GM12878 (cell line): ENCODE data around the gene PPP1R11. TPM values are rescaled to one million over a fixed set of nuclear protein-coding genes. Genes with fewer than 3 reads are reported as not detected.
A peak's percentile ranks its signal among the peaks of the same experiment; 100 is the strongest.

Experiments used
- CTCF ChIP-seq, 3 experiments: IDR thresholded peaks in 2 of 3; conservative IDR thresholded peaks in 1 of 3; 2 replicates each; pipeline ENCODE4 v1.5.1; 2011; ENCODE audit warnings: low read depth in 3 of 3, low read length in 3 of 3, mild to moderate bottlenecking in 3 of 3, control low read depth in 2 of 3, moderate library complexity in 2 of 3, inconsistent platforms in 1 of 3, mixed read lengths in 1 of 3; ENCODE audit not compliant: control insufficient read depth in 2 of 3, insufficient read depth in 1 of 3; ENCODE audit errors: extremely low read depth in 1 of 3
- HDGF ChIP-seq: fragments of 450-650 bp; IDR thresholded peaks from 2 replicates; pipeline ENCODE4 v1.6.1; 2016; ENCODE audit warnings: antibody characterized with exemption
- MLLT1 ChIP-seq: fragments of 450-650 bp; IDR thresholded peaks from 2 replicates; pipeline ENCODE4 v1.6.1; 2016; ENCODE audit warnings: mild to moderate bottlenecking
- polyA plus RNA-seq, 11 experiments: library from polyadenylated mRNA; depleted of rRNA in 4 of 11; unstranded in 6 of 11; stranded (reverse) in 5 of 11; fragments of >200 nt; fragmentation: Nextera tagmentation in 4 of 11; fragmentation: Illumina TruSeq in 1 of 11; extraction: Ambion mirVana in 4 of 11; extraction: Trizol in 1 of 11; gene quantifications; 1 replicate in 1 of 11; 2 replicates in 10 of 11; pipeline versions ENCODE4 v1.2.1 to v1.2.3, GENCODE V29; 2011 to 2016; ENCODE audit warnings: inconsistent platforms in 2 of 11, missing spikeins in 2 of 11, low read depth in 1 of 11
- total RNA-seq, 4 experiments: library from RNA; depleted of rRNA in 3 of 4; stranded (reverse); fragments of >200 nt in 3 of 4; fragmentation: Illumina TruSeq in 1 of 4; extraction: Trizol in 1 of 4; gene quantifications; 2 replicates each; pipeline versions ENCODE4 v1.2.1 to v1.2.3, GENCODE V29; 2013 to 2021
- TF ChIP-seq, protein P1 (sequence below): IDR thresholded peaks from 2 replicates; pipeline ENCODE4 v1.6.1; 2011; ENCODE audit warnings: borderline replicate concordance, low read depth, mild to moderate bottlenecking, moderate library complexity, low read length; ENCODE audit not compliant: insufficient read depth, poor library complexity, severe bottlenecking

Gene PPP1R11
- total and polyA plus RNA-seq, 10 of the 15 experiments (the other 5 are each of a cell fraction or from before 2014, with no cell fraction given) = 12.6 to 56.1 (median 33.5) TPM

DNA sequence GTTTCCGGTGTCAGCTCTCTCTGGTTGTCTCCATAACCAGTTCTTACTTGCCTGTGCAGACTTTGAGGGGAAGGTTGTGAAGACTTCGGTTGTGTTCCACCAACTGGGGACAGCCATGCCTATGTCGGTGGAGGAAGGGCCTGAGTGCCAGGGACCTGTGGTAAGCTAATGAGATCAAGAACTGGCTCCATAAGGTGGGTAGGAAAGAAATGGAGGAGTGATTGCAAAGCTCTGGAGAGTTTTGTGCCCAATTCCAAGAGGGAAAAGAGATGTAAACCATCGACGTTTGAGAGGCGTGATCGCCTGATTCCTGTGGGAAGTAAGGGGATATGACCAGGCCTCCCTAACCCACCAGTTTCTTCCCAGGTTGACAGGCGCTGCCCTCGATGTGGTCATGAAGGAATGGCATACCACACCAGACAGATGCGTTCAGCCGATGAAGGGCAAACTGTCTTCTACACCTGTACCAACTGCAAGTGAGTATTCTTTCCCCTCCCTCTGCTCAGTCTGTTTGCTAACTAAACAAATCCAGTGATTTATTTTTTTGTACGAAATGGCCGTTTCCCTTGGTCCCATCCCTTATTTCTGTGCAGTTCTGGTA, 5.0 kb upstream of the PPP1R11 start (continued):
- TF ChIP-seq MLLT1 = peak; percentile 87
- TF ChIP-seq, protein P1, sequence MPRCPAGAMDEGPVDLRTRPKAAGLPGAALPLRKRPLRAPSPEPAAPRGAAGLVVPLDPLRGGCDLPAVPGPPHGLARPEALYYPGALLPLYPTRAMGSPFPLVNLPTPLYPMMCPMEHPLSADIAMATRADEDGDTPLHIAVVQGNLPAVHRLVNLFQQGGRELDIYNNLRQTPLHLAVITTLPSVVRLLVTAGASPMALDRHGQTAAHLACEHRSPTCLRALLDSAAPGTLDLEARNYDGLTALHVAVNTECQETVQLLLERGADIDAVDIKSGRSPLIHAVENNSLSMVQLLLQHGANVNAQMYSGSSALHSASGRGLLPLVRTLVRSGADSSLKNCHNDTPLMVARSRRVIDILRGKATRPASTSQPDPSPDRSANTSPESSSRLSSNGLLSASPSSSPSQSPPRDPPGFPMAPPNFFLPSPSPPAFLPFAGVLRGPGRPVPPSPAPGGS = no peak
- TF ChIP-seq HDGF = 0 out of 2 replicates have a peak, but pooled peaks have one; percentile 4
- TF ChIP-seq CTCF (IDR thresholded peaks at IDR 0.05 in 2 of 3, conservative IDR thresholded peaks at IDR 0.05 in 1 of 3; ENCODE audit: control insufficient read depth in 2 of 3, extremely low read depth in 1 of 3, insufficient read depth in 1 of 3, low read depth in 3 of 3, low read length in 3 of 3) = no peak
